Activated T-cell treated with anti-CD3 and anti-CD28 coated beads, Interleukin-2, amount 50 U/mL, for 72 hours (primary cell): Measurements from ENCODE around the gene SLC25A10. TPM values are rescaled to one million over a fixed set of nuclear protein-coding genes. Genes with fewer than 3 reads are reported as not detected.

ENCODE experiments used
- ATAC-seq, 2 donors: fragments of 150-1000 bp; cut with Tn5 transposase; replicated peaks in 1 of 2; 2 replicates each; pipeline ENCODE4 v1.10.0; 2021; ENCODE audit warnings: moderate library complexity in 2 of 2, mild to moderate bottlenecking in 1 of 2
- DNase-seq, 2 donors: peaks; one replicate each; pipeline ENCODE4 v3.0.0; 2021 to 2022; ENCODE audit warnings: mixed read lengths in 1 of 2
- H3K27ac Mint-ChIP-seq: one replicate; pipeline ENCODE4 v1.8.0; 2022; ENCODE audit warnings: mild to moderate bottlenecking, moderate library complexity, mixed read lengths
- H3K27me3 Mint-ChIP-seq: one replicate; pipeline ENCODE4 v1.8.0; 2022; ENCODE audit warnings: low read depth, mixed read lengths
- H3K36me3 Mint-ChIP-seq, 2 donors: one replicate each; pipeline ENCODE4 v1.8.0; 2022; ENCODE audit warnings: mixed read lengths in 2 of 2, mild to moderate bottlenecking in 1 of 2; ENCODE audit not compliant: insufficient read depth in 2 of 2
- H3K4me1 Mint-ChIP-seq: one replicate; pipeline ENCODE4 v1.8.0; 2022; ENCODE audit warnings: low read depth, mixed read lengths
- H3K4me3 Mint-ChIP-seq, 2 donors: one replicate each; pipeline ENCODE4 v1.8.0; 2022; ENCODE audit warnings: mild to moderate bottlenecking in 2 of 2, mixed read lengths in 2 of 2, moderate library complexity in 2 of 2
- H3K9me3 Mint-ChIP-seq, 2 donors: one replicate each; pipeline ENCODE4 v1.8.0; 2022; ENCODE audit warnings: mixed read lengths in 2 of 2
- total RNA-seq, 2 donors: library from RNA; stranded (reverse); gene quantifications; one replicate each; pipeline ENCODE4 v1.2.3, GENCODE V29; 2022

Gene SLC25A10
- total RNA-seq, 2 donors from 2014 or later: 9.2 to 11.3 TPM

DNA sequence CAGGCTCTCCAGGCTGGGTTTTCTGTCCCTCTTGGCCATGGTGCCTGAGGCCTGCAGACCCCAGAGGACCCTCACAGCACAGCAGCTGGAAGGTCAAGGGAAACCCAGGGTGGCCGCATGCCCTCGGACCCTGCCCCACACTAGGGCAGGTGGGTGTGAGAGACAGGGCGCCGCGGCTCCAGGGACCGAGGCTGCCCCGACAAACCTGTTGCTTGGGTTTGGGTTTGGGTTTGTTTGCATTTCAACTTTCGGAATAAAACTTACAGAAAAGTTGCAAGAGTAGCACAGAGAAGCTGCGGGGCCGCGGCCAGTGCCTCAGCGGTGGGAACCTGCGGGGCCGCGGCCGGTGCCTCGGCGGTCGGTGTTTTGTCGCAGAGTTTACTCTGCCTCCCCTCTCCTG lies 20.5 kb upstream of the SLC25A10 start:
- ATAC-seq: no peak
- no peaks in the 10 kb centered on the region for H3K27me3 Mint-ChIP-seq
- no peaks in the 10 kb centered on the region for H3K9me3 Mint-ChIP-seq
- DNase-seq: no peak
- peaks cover 2 to 8% of the 10 kb centered on the region in 2 donors for H3K36me3 Mint-ChIP-seq
- H3K27ac Mint-ChIP-seq: no peak overlapping the region
- peaks cover 5% of the 10 kb centered on the region for H3K4me1 Mint-ChIP-seq
- H3K4me3 Mint-ChIP-seq: no peak overlapping the region

DNA sequence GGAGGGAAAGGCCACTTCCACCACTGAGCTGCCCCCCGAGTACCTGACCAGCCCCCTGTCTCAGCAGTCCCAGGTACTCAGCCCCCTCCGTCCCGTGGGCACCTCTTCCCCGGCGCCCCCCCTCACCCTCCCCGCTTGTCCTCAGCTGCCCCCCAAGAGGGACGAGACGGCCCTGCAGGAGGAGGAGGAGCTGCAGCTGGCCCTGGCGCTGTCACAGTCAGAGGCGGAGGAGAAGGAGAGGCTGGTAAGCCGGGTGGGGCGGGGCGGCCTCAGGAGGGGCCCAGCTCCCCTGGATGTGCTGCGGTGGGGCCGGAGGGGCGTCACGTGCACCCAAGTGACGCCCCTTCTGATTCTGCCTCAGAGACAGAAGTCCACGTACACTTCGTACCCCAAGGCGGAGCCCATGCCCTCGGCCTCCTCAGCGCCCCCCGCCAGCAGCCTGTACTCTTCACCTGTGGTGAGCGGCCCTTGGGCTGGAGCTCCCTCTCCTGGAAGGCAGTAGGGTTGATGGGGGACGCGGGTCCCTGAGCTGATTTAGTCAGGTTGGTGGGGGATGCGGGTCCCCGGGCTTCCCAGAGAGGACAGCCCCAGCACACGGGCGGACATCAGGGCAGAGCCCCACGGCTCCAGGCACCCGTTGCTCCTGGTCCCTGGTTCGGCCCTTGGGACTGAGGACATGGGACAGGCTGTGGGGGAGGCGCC lies 18.4 kb upstream of the SLC25A10 start:
- H3K4me1 Mint-ChIP-seq: peaks cover 3% of the 10 kb centered on the region
- H3K4me3 Mint-ChIP-seq: no peak overlapping the region
- peaks cover 4 to 14% of the 10 kb centered on the region in 2 donors for H3K36me3 Mint-ChIP-seq
- H3K27ac Mint-ChIP-seq: no peak overlapping the region
- no peaks in the 10 kb centered on the region for H3K9me3 Mint-ChIP-seq
- DNase-seq: no peak
- no peaks in the 10 kb centered on the region for H3K27me3 Mint-ChIP-seq
- no peak for ATAC-seq

DNA sequence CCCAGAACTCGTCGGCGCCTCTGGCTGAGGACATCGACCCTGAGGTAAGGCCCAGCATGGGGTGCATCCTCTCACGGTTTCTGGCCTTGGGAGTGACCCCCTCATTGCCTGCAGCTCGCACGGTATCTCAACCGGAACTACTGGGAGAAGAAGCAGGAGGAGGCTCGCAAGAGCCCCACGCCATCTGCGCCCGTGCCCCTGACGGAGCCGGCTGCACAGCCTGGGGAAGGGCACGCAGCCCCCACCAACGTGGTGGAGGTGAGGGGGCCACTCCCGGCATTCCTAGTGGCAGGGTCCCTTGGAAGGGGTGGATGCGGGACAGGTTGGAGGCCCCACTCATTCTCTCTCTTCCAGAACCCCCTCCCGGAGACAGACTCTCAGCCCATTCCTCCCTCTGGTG lies 17.3 kb upstream of the SLC25A10 start:
- peaks cover 3% of the 10 kb centered on the region for H3K4me1 Mint-ChIP-seq
- H3K4me3 Mint-ChIP-seq: no peak overlapping the region
- H3K36me3 Mint-ChIP-seq: peaks cover 4 to 14% of the 10 kb centered on the region in 2 donors
- DNase-seq (no peak), ATAC-seq (no peak)
- no peak overlapping the region for H3K27ac Mint-ChIP-seq
- no peaks in the 10 kb centered on the region for H3K9me3 Mint-ChIP-seq
- no peaks in the 10 kb centered on the region for H3K27me3 Mint-ChIP-seq

DNA sequence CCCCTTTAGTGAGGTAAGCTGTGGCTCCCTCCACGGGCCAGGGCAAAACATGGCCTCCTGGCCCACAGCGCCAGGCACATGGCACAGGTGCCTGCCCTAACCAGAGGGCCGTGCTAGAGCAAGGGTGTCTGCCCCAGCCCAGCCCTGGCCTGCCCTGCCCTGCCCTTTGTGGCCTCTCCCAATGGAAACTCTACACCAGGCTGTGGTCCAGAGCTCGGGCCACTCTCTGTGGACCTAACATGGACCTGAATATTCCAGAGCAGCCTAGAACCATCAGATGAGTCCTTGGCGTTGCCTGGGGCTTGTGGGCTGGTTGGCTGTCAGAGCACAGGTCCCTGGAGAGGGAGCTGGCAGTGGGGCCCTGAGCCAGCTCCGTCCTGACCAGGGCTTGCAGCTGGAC lies 16.9 kb upstream of the SLC25A10 start:
- no peak overlapping the region for H3K27ac Mint-ChIP-seq
- DNase-seq (no peak), ATAC-seq (no peak)
- H3K9me3 Mint-ChIP-seq: no peaks in the 10 kb centered on the region
- H3K36me3 Mint-ChIP-seq: peaks cover 4 to 14% of the 10 kb centered on the region in 2 donors
- no peaks in the 10 kb centered on the region for H3K27me3 Mint-ChIP-seq
- peaks cover 3% of the 10 kb centered on the region for H3K4me1 Mint-ChIP-seq
- no peak overlapping the region for H3K4me3 Mint-ChIP-seq

DNA sequence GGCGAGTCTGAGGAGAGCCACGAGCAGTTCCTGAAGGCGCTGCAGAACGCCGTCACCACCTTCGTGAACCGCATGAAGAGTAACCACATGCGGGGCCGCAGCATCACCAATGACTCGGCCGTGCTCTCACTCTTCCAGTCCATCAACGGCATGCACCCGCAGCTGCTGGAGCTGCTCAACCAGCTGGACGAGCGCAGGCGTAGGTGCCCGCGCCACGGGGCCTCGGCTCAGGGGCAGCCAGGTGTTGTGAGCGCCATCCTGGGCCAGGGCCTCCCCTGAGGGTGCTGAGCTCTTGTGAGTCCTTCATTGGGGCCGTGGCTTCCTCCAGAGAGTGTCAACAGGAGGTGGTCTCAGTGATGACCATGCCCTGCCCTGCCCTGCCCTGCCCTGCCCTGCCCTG lies 16.3 kb upstream of the SLC25A10 start:
- Mint-ChIP-seq H3K27me3 (no peaks in the 10 kb centered on the region), H3K27ac (no peak overlapping the region), H3K36me3 (peaks cover 4 to 14% of the 10 kb centered on the region in 2 donors), H3K4me3 (no peak overlapping the region), H3K4me1 (peaks cover 6% of the 10 kb centered on the region), H3K9me3 (no peaks in the 10 kb centered on the region)
- ATAC-seq: no peak
- DNase-seq: no peak

DNA sequence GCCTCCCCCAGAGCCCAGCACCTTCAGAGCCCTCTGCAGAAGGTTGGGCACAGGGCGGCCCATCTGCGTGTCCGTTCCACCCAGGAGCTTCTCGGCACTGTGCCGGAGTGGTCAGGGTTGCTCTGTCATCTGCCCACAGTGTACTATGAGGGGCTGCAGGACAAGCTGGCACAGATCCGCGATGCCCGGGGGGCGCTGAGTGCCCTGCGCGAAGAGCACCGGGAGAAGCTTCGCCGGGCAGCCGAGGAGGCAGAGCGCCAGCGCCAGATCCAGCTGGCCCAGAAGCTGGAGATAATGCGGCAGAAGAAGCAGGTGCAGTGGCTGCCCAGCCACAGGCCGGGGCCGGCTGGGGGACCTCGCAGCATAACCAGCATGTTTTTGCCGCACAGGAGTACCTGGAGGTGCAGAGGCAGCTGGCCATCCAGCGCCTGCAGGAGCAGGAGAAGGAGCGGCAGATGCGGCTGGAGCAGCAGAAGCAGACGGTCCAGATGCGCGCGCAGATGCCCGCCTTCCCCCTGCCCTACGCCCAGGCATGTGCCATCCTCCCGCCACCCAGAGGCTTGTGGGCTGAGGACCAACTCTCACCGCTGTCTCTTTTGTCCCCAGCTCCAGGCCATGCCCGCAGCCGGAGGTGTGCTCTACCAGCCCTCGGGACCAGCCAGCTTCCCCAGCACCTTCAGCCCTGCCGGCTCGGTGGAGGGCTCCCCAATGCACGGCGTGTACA lies 15.7 kb upstream of the SLC25A10 start:
- Mint-ChIP-seq H3K27me3 (no peaks in the 10 kb centered on the region), H3K27ac (no peak overlapping the region), H3K9me3 (no peaks in the 10 kb centered on the region), H3K4me3 (no peak overlapping the region), H3K4me1 (peaks cover 10% of the 10 kb centered on the region), H3K36me3 (peaks cover 4 to 16% of the 10 kb centered on the region in 2 donors)
- peak in 1 of 2 donors; percentile 8 for ATAC-seq
- DNase-seq: no peak

DNA sequence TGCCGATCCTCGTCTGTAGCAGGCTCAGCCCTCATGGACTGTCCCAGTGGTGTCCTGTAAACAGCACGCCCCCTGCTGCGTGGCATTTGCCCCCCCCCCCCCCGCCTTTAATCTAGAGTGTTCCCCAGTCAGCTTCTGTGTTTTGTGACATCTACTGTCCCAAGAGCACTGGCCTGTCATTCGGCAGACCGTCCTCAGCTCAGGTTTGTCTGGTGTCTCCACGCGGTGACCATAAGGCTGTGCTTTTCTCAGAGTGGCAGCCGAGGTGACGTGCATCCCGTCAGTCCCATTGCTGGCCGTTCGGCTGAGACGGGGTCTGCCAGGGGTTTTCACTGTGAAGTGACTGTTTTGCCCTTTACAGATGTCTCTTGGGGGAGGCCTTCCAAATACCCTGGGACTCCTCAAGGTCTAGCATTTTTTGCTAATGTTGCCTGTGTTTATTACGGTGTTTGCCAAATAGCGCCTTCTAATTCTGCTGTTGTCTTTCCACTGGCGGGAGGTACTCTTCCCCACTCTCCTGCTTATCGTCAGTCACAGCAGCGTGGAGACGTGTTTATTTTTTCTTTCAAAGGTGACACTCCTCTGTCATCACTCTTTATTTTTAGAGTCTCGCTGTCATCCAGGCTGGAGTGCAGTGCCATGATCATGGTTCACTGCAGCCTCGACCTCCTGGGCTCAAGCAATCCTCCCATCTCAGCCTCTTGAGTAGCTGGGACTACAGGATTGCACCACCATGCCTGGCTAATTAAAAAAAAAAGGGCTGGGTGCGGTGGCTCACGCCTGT lies 14.6 kb upstream of the SLC25A10 start:
- DNase-seq (no peak), ATAC-seq (no peak)
- Mint-ChIP-seq H3K9me3 (no peaks in the 10 kb centered on the region), H3K27me3 (no peaks in the 10 kb centered on the region), H3K4me1 (peaks cover 20% of the 10 kb centered on the region), H3K4me3 (no peak overlapping the region), H3K36me3 (peaks cover 4 to 19% of the 10 kb centered on the region in 2 donors), H3K27ac (no peak overlapping the region)

DNA sequence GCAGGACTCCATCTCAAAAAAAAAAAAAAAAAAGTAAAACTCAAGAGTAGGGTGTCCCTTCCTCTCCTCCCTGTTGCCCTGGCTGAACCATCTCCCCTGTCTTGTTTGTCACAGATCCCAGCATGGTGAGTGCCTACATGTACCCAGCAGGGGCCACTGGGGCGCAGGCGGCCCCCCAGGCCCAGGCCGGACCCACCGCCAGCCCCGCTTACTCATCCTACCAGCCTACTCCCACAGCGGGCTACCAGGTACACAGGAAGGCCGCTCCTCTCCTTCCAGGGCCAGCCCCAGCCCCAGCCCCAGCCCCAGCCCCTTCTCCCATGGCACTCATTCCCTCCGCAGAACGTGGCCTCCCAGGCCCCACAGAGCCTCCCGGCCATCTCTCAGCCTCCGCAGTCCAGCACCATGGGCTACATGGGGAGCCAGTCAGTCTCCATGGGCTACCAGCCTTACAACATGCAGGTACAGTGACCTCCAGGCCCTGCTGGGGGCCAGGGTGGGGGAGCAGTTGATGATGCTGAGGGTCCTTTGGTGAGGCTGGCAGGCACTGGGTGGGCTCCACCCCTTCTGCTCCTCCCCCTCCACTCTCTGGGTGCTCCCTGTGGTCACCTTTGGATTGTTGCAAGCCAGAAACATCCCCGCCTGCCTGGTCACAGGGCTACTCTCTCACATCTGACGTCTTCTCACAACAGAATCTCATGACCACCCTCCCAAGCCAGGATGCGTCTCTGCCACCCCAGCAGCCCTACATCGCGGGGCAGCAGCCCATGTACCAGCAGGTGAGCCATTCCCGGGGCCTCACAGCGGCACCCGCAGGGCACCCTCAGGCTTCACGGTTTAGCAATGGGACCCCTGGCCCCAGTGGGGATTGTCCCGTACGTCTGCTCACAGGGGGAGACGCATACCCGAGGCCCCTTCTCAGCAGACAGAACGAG lies 11.5 kb upstream of the SLC25A10 start:
- no peak for DNase-seq
- Mint-ChIP-seq H3K36me3 (peaks cover 5 to 29% of the 10 kb centered on the region in 2 donors), H3K4me3 (peak overlapping the region in 1 of 2 donors; percentile 96), H3K9me3 (no peaks in the 10 kb centered on the region), H3K4me1 (peaks cover 36% of the 10 kb centered on the region), H3K27ac (no peak overlapping the region), H3K27me3 (no peaks in the 10 kb centered on the region)
- ATAC-seq: no peak

DNA sequence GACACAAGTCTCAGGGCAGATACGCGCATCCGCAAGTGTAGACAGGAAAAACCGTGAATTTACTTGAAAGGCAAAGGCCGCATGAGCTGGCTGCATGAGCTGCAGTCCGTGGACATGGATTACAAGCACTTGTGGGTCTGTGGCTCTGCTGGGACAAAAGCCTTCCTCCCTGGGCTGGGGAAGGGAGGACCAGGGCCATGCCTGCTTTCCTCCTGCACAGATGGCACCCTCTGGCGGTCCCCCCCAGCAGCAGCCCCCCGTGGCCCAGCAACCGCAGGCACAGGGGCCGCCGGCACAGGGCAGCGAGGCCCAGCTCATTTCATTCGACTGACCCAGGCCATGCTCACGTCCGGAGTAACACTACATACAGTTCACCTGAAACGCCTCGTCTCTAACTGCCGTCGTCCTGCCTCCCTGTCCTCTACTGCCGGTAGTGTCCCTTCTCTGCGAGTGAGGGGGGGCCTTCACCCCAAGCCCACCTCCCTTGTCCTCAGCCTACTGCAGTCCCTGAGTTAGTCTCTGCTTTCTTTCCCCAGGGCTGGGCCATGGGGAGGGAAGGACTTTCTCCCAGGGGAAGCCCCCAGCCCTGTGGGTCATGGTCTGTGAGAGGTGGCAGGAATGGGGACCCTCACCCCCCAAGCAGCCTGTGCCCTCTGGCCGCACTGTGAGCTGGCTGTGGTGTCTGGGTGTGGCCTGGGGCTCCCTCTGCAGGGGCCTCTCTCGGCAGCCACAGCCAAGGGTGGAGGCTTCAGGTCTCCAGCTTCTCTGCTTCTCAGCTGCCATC lies 10.6 kb upstream of the SLC25A10 start:
- Mint-ChIP-seq H3K4me3 (peak overlapping the region; percentile 96 to 97), H3K27me3 (no peaks in the 10 kb centered on the region), H3K4me1 (peaks cover 45% of the 10 kb centered on the region), H3K36me3 (peaks cover 5 to 32% of the 10 kb centered on the region in 2 donors), H3K27ac (peak overlapping the region; percentile 96), H3K9me3 (no peaks in the 10 kb centered on the region)
- DNase-seq: peak in 1 of 2 donors; percentile 28
- ATAC-seq: no peak

DNA sequence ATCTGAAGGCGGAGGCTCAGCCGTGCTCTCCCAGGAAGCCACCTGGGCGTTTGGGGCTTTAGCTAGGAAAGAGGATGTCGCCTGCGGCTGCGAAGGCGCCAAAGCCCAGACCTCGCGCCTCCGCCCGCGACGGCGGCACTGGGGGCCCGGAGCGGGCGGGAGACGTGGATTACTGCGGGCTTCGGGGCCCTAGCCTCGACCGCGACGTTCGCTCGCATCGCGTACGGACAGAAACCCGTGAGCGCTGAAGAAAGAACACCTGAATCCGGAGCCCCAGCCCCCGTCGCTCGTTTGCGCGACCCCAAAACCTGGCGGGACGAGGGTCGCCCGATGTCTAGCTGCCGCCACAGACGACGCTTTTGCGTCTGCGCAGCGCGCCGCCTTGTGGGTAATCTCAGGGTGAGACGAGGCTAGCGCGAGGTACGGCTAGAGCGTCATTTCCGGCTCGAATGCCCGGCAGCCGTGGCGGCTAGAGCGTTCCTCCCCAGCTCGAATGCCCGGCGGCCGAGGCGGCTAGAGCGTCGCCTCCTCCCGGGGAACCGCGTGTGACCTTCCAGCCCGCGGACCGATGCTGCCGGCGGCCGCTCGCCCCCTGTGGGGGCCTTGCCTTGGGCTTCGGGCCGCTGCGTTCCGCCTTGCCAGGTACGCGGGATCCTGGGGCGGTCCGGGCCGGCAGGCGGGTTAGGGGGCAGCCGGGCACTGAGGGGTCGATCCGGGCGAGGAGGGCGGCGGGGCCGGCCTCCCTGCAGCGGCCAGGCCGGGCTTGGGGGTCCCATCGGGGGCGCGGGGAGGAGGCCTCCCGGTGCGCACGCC lies 8.9 kb upstream of the SLC25A10 start, which contains the start of gene MRPL12:
MRPL12 (plus strand) TSS at position 434 of the 813 bp plus-strand sequence; CDS start at position 569, 135 bp downstream.
- peaks cover 4 to 28% of the 10 kb centered on the region in 2 donors for H3K36me3 Mint-ChIP-seq
- H3K27me3 Mint-ChIP-seq: no peaks in the 10 kb centered on the region
- H3K27ac Mint-ChIP-seq: peak within 1 kb of the TSS; percentile 96
- ATAC-seq (peak; percentile 93 to 94), DNase-seq (peak; percentile 92 to 93)
- no peaks in the 10 kb centered on the region for H3K9me3 Mint-ChIP-seq
- H3K4me3 Mint-ChIP-seq: peak within 1 kb of the TSS; percentile 96 to 97
- peaks cover 45% of the 10 kb centered on the region for H3K4me1 Mint-ChIP-seq
